Testis (tissue), 2 donors: ENCODE data around the gene SPINK8.

Experiments used
- POLR2A ChIP-seq: fragments of 450-650 bp; IDR thresholded peaks from one replicate; pipeline ENCODE4 v1.6.1; 2017; ENCODE audit warnings: antibody characterized with exemption, mild to moderate bottlenecking, moderate library complexity
- TF ChIP-seq, protein P1 (sequence below), 3 experiments: fragments of 450-650 bp in 2 of 3; fragments of 200-600 bp in 1 of 3; sonication (generic) in 1 of 3; IDR thresholded peaks; one replicate each; pipeline ENCODE4 v1.5.1; 2016 to 2019; ENCODE audit warnings: antibody characterized with exemption in 3 of 3, mild to moderate bottlenecking in 2 of 3, moderate library complexity in 1 of 3

DNA sequence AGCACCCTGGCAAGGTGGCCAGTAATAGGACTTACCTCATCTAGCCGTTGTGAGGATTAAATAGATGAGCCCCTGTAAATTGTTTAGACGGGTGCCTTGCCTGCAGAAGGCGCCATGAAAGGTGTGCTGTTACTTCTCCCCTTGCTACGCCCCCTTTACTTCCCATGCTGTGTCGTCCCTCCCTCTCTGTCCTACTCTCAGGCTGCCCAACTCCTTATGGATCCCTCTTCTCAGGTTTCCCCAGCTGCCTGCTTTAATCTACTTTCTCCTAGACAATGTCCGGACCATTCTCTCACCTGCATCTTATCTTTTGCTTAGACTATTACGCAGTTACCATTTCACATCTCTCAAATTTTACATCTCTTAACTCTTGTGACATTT is 36.9 kb upstream of the SPINK8 start:
- TF ChIP-seq, protein P1, sequence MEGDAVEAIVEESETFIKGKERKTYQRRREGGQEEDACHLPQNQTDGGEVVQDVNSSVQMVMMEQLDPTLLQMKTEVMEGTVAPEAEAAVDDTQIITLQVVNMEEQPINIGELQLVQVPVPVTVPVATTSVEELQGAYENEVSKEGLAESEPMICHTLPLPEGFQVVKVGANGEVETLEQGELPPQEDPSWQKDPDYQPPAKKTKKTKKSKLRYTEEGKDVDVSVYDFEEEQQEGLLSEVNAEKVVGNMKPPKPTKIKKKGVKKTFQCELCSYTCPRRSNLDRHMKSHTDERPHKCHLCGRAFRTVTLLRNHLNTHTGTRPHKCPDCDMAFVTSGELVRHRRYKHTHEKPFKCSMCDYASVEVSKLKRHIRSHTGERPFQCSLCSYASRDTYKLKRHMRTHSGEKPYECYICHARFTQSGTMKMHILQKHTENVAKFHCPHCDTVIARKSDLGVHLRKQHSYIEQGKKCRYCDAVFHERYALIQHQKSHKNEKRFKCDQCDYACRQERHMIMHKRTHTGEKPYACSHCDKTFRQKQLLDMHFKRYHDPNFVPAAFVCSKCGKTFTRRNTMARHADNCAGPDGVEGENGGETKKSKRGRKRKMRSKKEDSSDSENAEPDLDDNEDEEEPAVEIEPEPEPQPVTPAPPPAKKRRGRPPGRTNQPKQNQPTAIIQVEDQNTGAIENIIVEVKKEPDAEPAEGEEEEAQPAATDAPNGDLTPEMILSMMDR (IDR thresholded peaks at IDR 0.05): no peak
- TF ChIP-seq POLR2A: no peak
